OCI-LY1 (cell line): ENCODE measurements around the gene ROBO4.

Source experiments
- CTCF ChIP-seq: fragments of 200-600 bp; sonication (generic), shearing (Covaris generic); IDR thresholded peaks from 2 replicates; pipeline ENCODE4 v1.5.1; 2017; ENCODE audit warnings: mild to moderate bottlenecking, antibody characterized with exemption, low read length, moderate library complexity, mixed read lengths
- EZH2 ChIP-seq: fragments of 200-600 bp; sonication (generic), shearing (Covaris generic); IDR thresholded peaks from 2 replicates; pipeline ENCODE4 v1.8.0; 2017; ENCODE audit warnings: borderline replicate concordance, mixed run types, mild to moderate bottlenecking, antibody characterized with exemption, low read length, moderate library complexity, mixed read lengths

DNA sequence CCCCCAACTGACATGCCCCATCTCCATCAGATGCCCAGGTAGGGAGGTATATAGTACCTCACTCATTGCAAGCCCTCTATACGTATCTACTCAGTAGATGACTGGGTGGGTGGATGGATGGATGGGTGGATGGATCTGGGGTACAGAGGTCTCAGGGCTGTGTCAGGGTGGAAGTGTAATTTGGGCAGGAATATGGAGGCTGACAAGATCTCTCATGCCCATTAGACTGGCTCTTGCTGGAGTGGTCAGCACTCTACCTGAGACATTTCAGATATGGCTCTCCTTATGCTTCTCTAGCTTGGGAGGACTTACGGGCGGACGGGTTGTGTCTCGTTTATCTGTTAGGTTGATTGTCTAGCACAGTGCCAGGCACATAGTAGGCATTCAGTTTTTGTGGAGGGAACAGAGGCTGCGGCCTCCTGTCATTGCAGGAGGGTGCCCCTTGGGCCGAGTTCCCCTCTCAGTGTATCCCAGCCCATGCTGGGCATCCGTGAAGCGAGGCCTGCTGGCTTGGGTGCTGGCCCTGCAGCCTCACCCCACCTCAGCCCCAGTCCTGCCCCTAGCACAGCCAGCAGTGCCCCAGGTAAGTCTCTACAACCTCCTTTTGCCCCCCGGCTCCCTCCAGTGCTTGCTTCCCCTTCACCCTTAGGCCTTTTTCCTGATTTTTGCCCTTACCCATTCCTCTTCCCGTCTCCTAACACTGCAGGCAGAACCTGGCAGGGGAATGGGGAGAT lies 18.7 kb downstream of the ROBO4 start:
- TF ChIP-seq CTCF: no peak
- TF ChIP-seq EZH2: no peak
